Liver (tissue), 9 donors: Measurements from ENCODE around the gene CDKN1B. TPM values are rescaled to one million over a fixed set of nuclear protein-coding genes. Genes with fewer than 3 reads are reported as not detected.
A peak's percentile ranks its signal among the peaks of the same experiment; 100 is the strongest.

Experiments
- DNase-seq: peaks from one replicate; pipeline ENCODE4 v3.0.0-alpha.2; 2017; ENCODE audit warnings: low spot score
- H3K27ac ChIP-seq, 2 donors: one replicate each; pipeline ENCODE4 v1.7.0; 2013; ENCODE audit warnings: inconsistent platforms in 2 of 2, low read length in 2 of 2, control low read depth in 1 of 2, low read depth in 1 of 2, mild to moderate bottlenecking in 1 of 2
- H3K27me3 ChIP-seq, 4 donors: one replicate each; pipeline versions ENCODE4 v1.6.1 to v1.7.0; 2013; ENCODE audit warnings: low read length in 3 of 4, inconsistent platforms in 1 of 4, mild to moderate bottlenecking in 1 of 4, moderate library complexity in 1 of 4; ENCODE audit not compliant: control insufficient read depth in 4 of 4, insufficient read depth in 4 of 4
- H3K36me3 ChIP-seq, 4 donors: one replicate each; pipeline versions ENCODE4 v1.6.1 to v1.7.0; 2013; ENCODE audit warnings: low read length in 3 of 4, mild to moderate bottlenecking in 3 of 4, low read depth in 1 of 4, moderate library complexity in 1 of 4; ENCODE audit not compliant: control insufficient read depth in 4 of 4, insufficient read depth in 3 of 4
- H3K4me1 ChIP-seq, 4 donors: one replicate each; pipeline versions ENCODE4 v1.6.1 to v1.7.0; 2013; ENCODE audit warnings: low read length in 3 of 4, mild to moderate bottlenecking in 3 of 4, moderate library complexity in 1 of 4; ENCODE audit not compliant: control insufficient read depth in 4 of 4, insufficient read depth in 4 of 4
- H3K4me3 ChIP-seq, 3 donors: one replicate each; pipeline versions ENCODE4 v1.6.1 to v1.7.0; 2013; ENCODE audit warnings: low read length in 3 of 3, control low read depth in 1 of 3, low read depth in 1 of 3, mild to moderate bottlenecking in 1 of 3
- H3K9ac ChIP-seq, 2 donors: one replicate each; pipeline ENCODE4 v1.7.0; 2013; ENCODE audit warnings: low read length in 2 of 2, mild to moderate bottlenecking in 2 of 2, moderate library complexity in 2 of 2, control low read depth in 1 of 2, low read depth in 1 of 2
- H3K9me3 ChIP-seq, 4 donors: one replicate each; pipeline versions ENCODE4 v1.6.1 to v1.7.0; 2013; ENCODE audit warnings: low read length in 3 of 4; ENCODE audit not compliant: control insufficient read depth in 4 of 4
- GABPA ChIP-seq, 2 donors: IDR thresholded peaks in 1 of 2; conservative IDR thresholded peaks in 1 of 2; 2 replicates each; pipeline ENCODE4 v1.6.1; 2016; ENCODE audit warnings: antibody characterized with exemption in 2 of 2, mild to moderate bottlenecking in 1 of 2, moderate library complexity in 1 of 2
- HNF4A ChIP-seq, 2 donors: conservative IDR thresholded peaks; 2 replicates each; pipeline ENCODE4 v1.6.1; 2016; ENCODE audit warnings: antibody characterized with exemption in 2 of 2, mild to moderate bottlenecking in 2 of 2
- RXRA ChIP-seq, 2 donors: IDR thresholded peaks; 2 replicates each; pipeline ENCODE4 v1.6.1; 2017 to 2018; ENCODE audit warnings: antibody characterized with exemption in 2 of 2, mild to moderate bottlenecking in 1 of 2
- YY1 ChIP-seq: IDR thresholded peaks from 2 replicates; pipeline ENCODE4 v1.6.1; 2016; ENCODE audit warnings: antibody characterized with exemption, mild to moderate bottlenecking
- WGBS: extraction: QIAGEN DNeasy Blood & Tissue Kit; methylation state at CpG from one replicate; pipeline ENCODE4 v1.1.7; 2013; 5-methylcytosine and 5-hydroxymethylcytosine counted together
- polyA plus RNA-seq, 2 donors: library from polyadenylated mRNA; stranded (reverse) in 1 of 2; unstranded in 1 of 2; fragments of 200-250 nt in 1 of 2; fragments of >200 nt in 1 of 2; fragmentation: Nextera tagmentation in 1 of 2; extraction: Ambion mirVana in 1 of 2; gene quantifications; one replicate each; pipeline versions ENCODE4 v1.2.1 to v1.2.3, GENCODE V29; 2013 to 2015
- total RNA-seq, 2 donors: library from RNA; depleted of rRNA; stranded (reverse); fragments of >200 nt; gene quantifications; one replicate each; pipeline ENCODE4 v1.2.3, GENCODE V29; 2014
- TF ChIP-seq, protein P1 (sequence below): IDR thresholded peaks from 2 replicates; pipeline ENCODE4 v1.6.1; 2016; ENCODE audit warnings: antibody characterized with exemption, mild to moderate bottlenecking
- TF ChIP-seq, protein P2 (sequence below): IDR thresholded peaks from 2 replicates; pipeline ENCODE4 v1.6.1; 2016; ENCODE audit warnings: antibody characterized with exemption
- TF ChIP-seq, protein P3 (sequence below): IDR thresholded peaks from 2 replicates; pipeline ENCODE4 v1.6.1; 2016; ENCODE audit warnings: antibody characterized with exemption
- TF ChIP-seq, protein P4 (sequence below): IDR thresholded peaks from 2 replicates; pipeline ENCODE4 v1.6.1; 2016; ENCODE audit warnings: antibody characterized with exemption
- donor health status: healthy.
- donor health status: healthy.
- donor health status: healthy.
- donor health status: healthy.
- donor health status: healthy.

The CDKN1B gene
- total and polyA plus RNA-seq, 4 donors = 7.8 to 67.5 (median 22.5) TPM

DNA sequence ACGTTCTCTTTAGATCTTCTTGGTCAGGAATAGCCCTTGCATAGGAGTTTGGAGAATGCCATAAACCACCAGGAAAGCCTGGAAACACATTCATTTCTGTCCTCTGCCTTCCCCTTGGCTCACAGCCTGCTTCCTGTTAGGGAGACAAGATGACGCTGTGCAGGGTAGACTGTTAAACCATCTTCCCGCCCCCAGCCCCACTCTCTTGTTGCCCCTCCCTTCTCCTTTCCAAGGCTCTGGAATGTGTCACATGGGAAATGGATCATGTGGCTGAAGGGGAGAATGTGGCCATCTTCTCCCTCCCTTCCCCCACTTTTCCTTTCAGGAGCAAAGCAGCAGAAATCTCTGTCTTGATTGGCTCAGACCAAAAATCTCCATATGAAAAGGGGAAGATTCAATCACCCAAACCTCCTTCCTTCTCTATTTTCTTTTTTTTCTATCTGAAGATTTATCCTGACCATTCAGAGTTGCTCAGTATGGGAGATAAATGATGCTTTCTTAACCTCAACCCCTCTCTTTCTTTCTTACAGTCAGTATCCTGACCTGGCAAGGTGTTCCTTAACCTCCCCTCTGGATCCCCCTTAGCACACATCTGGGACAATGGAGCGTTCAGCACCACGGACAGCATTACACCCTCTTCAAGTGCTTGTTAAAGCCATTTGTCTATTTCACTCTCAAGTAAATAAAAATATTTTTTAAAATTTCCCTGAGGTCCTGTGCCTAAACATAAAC lies 32.6 kb upstream of the CDKN1B start:
- no peak overlapping the region for H3K9ac ChIP-seq
- no peak overlapping the region for H3K27ac ChIP-seq
- TF ChIP-seq, protein P1, sequence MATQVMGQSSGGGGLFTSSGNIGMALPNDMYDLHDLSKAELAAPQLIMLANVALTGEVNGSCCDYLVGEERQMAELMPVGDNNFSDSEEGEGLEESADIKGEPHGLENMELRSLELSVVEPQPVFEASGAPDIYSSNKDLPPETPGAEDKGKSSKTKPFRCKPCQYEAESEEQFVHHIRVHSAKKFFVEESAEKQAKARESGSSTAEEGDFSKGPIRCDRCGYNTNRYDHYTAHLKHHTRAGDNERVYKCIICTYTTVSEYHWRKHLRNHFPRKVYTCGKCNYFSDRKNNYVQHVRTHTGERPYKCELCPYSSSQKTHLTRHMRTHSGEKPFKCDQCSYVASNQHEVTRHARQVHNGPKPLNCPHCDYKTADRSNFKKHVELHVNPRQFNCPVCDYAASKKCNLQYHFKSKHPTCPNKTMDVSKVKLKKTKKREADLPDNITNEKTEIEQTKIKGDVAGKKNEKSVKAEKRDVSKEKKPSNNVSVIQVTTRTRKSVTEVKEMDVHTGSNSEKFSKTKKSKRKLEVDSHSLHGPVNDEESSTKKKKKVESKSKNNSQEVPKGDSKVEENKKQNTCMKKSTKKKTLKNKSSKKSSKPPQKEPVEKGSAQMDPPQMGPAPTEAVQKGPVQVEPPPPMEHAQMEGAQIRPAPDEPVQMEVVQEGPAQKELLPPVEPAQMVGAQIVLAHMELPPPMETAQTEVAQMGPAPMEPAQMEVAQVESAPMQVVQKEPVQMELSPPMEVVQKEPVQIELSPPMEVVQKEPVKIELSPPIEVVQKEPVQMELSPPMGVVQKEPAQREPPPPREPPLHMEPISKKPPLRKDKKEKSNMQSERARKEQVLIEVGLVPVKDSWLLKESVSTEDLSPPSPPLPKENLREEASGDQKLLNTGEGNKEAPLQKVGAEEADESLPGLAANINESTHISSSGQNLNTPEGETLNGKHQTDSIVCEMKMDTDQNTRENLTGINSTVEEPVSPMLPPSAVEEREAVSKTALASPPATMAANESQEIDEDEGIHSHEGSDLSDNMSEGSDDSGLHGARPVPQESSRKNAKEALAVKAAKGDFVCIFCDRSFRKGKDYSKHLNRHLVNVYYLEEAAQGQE = peak; percentile 99
- TF ChIP-seq, protein P2, sequence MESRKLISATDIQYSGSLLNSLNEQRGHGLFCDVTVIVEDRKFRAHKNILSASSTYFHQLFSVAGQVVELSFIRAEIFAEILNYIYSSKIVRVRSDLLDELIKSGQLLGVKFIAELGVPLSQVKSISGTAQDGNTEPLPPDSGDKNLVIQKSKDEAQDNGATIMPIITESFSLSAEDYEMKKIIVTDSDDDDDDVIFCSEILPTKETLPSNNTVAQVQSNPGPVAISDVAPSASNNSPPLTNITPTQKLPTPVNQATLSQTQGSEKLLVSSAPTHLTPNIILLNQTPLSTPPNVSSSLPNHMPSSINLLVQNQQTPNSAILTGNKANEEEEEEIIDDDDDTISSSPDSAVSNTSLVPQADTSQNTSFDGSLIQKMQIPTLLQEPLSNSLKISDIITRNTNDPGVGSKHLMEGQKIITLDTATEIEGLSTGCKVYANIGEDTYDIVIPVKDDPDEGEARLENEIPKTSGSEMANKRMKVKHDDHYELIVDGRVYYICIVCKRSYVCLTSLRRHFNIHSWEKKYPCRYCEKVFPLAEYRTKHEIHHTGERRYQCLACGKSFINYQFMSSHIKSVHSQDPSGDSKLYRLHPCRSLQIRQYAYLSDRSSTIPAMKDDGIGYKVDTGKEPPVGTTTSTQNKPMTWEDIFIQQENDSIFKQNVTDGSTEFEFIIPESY = no peak
- no peaks in the 10 kb centered on the region for H3K9me3 ChIP-seq
- H3K4me3 ChIP-seq = no peak overlapping the region
- H3K4me1 ChIP-seq = peaks cover 0 to 5% (median 0%) of the 10 kb centered on the region in 4 donors
- no peak for DNase-seq
- H3K27me3 ChIP-seq = peaks cover 0 to 2% (median 0%) of the 10 kb centered on the region in 4 donors
- no peaks in the 10 kb centered on the region for H3K36me3 ChIP-seq
- WGBS = 9% methylated on average over 5 of the region's 5 CpGs

DNA sequence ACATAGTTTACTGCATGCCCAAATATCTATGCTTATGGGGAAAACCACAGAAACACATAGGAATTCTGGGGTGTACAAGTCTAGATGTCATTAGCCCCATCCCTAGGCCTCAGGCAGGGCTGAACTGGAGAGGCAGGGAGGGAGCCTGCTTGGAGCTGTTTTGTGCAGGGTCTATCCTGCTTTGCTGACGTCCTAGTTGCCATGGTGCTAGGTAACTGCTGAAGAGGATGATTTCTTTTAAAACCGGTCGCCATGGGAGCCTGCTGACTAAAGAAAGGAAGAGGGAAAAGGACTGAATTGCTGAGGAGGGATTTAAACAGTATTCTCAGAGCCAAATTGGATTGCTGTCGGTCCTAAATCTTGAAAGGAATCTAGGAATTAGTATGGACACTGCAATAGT lies 31.9 kb upstream of the CDKN1B start:
- Histone ChIP-seq H3K4me3 (no peak overlapping the region), H3K9ac (no peak overlapping the region), H3K27ac (no peak overlapping the region), H3K4me1 (peaks cover 0 to 5% (median 0%) of the 10 kb centered on the region in 4 donors), H3K36me3 (no peaks in the 10 kb centered on the region), H3K9me3 (no peaks in the 10 kb centered on the region), H3K27me3 (peaks cover 0 to 2% (median 0%) of the 10 kb centered on the region in 4 donors)
- DNase-seq = no peak
- WGBS = 73% methylated on average over 4 of the region's 4 CpGs
- TF ChIP-seq, protein P2 = no peak
- TF ChIP-seq, protein P3, sequence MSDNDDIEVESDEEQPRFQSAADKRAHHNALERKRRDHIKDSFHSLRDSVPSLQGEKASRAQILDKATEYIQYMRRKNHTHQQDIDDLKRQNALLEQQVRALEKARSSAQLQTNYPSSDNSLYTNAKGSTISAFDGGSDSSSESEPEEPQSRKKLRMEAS = no peak
- TF ChIP-seq YY1 (no peak), HNF4A (conservative IDR thresholded peaks at IDR 0.05) (no peak), GABPA (IDR thresholded peaks at IDR 0.05 in 1 of 2, conservative IDR thresholded peaks at IDR 0.05 in 1 of 2) (no peak), RXRA (IDR thresholded peaks at IDR 0.05) (no peak)
- TF ChIP-seq, protein P1 = no peak
- TF ChIP-seq, protein P4, sequence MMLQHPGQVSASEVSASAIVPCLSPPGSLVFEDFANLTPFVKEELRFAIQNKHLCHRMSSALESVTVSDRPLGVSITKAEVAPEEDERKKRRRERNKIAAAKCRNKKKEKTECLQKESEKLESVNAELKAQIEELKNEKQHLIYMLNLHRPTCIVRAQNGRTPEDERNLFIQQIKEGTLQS = no peak
